ENCODE measurements around the gene NAT16.
A peak's percentile ranks its signal among the peaks of the same experiment; 100 is the strongest.
"Not testable (repeated sequence)": the region's sequence is repeated elsewhere in the genome, so short reads cannot be mapped to it uniquely, and the experiment has no call there.

Gene NAT16

GRCh38 chr7:101125989-101126650, 54.0 kb downstream of the NAT16 start:
- DNase-seq (ENCODE audit: low spot score) = no peak

DNA sequence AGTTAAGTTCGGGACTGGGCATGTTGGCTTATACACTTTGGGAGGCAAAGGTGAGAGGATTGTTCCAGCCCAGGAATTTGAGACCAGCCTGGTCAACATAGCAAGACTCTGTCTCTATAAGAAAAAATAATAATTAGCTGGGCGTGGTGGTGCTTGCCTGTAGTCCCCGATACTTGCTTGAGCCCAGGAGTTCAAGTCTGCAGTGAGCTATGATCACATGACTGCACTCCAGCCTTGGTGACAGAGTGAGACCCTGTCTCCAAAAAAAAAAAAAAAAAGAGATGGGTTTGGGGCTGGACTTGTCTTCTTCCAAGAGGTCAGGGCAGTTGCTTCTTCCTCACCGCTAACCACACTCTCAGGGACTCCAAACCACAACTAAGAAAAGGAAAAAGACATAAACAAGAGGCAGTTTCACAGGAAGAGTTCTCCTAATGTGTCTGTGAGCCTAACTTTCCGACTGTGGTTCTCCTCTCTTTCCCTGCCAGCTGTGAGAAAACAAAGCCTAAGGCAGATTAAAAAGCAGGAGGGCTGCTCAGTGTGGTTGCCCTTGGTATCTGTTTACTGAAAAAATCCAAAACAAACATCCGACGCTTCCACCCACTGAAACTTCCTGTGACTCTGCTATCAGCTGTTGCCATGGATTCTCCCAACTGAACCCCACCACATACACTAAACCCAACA, 55.6 kb downstream of the NAT16 start:
- peak; percentile 73 for DNase-seq (ENCODE audit: low spot score)

GRCh38 chr7:101123703-101124068, 56.4 kb downstream of the NAT16 start:
- no peak for DNase-seq (ENCODE audit: low spot score)

DNA sequence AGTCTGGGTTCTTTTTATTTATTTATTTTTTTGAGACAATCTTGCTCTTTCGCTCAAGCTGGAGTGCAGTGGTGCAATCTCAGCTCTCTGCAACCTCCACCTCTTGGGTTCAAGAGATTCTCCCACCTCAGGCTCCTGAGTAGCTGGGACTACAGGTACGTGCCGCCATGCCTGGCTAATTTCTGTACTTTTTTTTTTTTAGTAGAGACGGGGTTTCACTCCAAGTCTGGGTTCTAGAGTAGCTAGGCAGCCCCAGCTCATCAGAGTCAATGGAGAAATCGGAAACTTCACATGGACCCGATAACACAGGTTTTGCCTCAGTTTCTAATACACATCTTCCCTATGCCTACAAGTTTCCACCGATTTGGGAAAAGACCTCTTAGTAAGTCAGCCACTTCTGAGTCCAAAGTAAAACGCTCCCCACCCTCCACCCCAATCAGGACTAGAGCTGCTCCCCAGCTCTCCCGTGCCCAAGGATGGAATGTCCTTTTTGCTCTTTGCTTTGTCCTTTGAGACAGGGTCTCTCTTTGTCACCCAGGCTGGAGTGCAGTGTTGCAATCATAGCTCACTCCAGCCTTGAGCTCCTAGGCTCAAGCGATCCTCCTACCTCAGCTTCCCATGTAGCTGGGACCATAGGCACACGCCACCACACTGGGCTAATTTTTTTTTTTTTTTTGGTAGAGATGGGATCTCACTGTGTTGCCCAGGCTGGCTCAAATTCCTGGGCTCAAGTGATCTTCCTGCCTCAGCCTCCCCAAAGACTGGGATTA, 57.0 kb downstream of the NAT16 start:
- DNase-seq (ENCODE audit: low spot score) = no peak

DNA sequence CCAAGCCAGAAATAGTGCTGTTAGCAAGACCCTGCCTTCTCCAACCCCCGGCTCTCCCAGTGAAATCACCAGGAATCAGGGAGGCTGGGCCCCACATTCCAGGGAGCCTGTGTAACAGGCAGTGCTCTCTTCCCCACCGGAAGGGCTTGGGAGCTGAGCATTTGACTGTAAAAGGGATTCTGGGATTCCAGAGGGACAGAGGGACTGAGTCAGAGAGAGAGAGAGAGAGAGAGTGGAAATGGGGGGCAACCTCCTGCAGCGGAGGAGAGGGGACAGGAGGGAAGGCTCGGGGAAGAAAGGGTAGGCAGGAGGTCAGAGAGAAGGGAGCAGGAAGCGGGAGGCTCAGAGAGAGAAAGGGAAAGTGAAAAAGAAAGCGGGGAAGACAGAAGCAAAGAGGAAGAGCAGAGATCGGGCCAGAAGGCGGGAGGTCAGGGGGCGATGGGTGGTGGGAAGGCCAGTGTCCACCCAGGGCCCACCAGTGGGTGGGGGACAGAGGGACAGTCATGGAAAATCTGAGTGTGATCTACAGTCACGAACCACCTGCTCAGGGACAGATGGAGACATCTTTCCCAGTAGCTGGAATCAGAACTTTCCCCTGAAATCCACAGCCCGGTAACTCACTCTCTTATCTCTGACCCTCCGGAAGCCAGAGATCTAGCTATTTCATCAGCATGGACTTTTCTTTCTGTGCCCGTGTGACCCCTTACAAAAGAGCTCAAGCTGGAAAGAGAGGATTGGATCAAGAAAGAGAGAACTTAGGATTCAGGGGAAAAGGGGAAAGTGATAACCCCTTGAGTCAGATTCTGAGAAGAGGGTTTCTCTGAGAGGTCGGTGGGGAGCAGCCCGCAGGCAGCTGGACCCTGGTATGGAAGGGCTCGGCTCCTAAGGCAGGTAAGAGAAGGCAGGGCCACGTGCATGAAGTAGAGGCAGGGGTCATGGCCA, 57.8 kb downstream of the NAT16 start:
- peak; percentile 89 for DNase-seq (ENCODE audit: low spot score)

GRCh38 chr7:101121631-101121990, 58.5 kb downstream of the NAT16 start:
- DNase-seq (ENCODE audit: low spot score) = not testable (repeated sequence)

Measured in hepatic stellate cell (primary cell).